IPS DF 6.9 (cell line): ENCODE measurements around the gene TP53BP2.
"Not testable (repeated sequence)": the region's sequence is repeated elsewhere in the genome, so short reads cannot be mapped to it uniquely, and the experiment has no call there.

Source experiments
- DNase-seq: peaks from one replicate; pipeline ENCODE4 v3.0.0-alpha.2; 2013; ENCODE audit warnings: low read depth, low spot score
- H3K27ac ChIP-seq: one replicate; pipeline ENCODE4 v1.5.1; 2013; ENCODE audit warnings: low read length, control low read depth
- H3K27me3 ChIP-seq: 2 replicates; pipeline ENCODE4 v1.6.1; 2013; ENCODE audit warnings: mild to moderate bottlenecking, low read length; ENCODE audit not compliant: control insufficient read depth, insufficient read depth
- H3K36me3 ChIP-seq: 2 replicates; pipeline ENCODE4 v1.6.1; 2013; ENCODE audit warnings: low read length; ENCODE audit not compliant: control insufficient read depth, insufficient read depth
- H3K4me1 ChIP-seq: 2 replicates; pipeline ENCODE4 v1.6.1; 2013; ENCODE audit warnings: low read length; ENCODE audit not compliant: control insufficient read depth, insufficient read depth
- H3K4me3 ChIP-seq: 2 replicates; pipeline ENCODE4 v1.5.1; 2013; ENCODE audit warnings: mild to moderate bottlenecking, low read length
- H3K9me3 ChIP-seq: 2 replicates; pipeline ENCODE4 v1.6.1; 2013; ENCODE audit warnings: low read length, inconsistent platforms; ENCODE audit not compliant: control insufficient read depth, insufficient read depth
- WGBS: extraction: QIAGEN DNeasy Blood & Tissue Kit; methylation state at CpG from one replicate; pipeline ENCODE4 v1.1.7; 2013; ENCODE audit warnings: mixed read lengths, missing lambda C conversion rate; ENCODE audit not compliant: insufficient read length, insufficient coverage; 5-methylcytosine and 5-hydroxymethylcytosine counted together

TP53BP2 gene

DNA sequence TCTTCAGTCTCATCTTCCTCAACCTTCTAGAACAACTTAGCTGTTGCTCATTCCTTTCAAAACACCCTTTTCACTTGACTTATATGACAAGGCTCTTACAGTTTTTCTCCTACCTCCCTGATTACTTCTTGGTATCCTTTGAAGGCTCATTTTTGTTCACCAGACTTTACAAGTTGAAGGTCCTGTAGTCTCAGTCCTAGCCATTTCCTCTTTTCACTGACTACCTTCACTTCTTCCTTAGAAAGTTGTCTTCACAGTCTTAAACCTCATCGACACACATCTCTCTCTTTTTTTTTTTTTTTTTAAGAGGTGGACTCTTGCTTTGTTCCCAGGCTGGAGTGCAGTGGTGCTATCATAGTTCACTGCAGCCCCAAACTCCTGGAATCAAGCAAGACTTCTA is 6.6 kb upstream of the TP53BP2 start:
- no peak overlapping the region for H3K4me3 ChIP-seq
- no peak overlapping the region for H3K27ac ChIP-seq
- no peaks in the 10 kb centered on the region for H3K4me1 ChIP-seq
- no peak for DNase-seq
- no peaks in the 10 kb centered on the region for H3K27me3 ChIP-seq
- no peaks in the 10 kb centered on the region for H3K36me3 ChIP-seq
- H3K9me3 ChIP-seq: no peaks in the 10 kb centered on the region
- WGBS: no CpG with 5 or more reads among the region's 1 CpG

DNA sequence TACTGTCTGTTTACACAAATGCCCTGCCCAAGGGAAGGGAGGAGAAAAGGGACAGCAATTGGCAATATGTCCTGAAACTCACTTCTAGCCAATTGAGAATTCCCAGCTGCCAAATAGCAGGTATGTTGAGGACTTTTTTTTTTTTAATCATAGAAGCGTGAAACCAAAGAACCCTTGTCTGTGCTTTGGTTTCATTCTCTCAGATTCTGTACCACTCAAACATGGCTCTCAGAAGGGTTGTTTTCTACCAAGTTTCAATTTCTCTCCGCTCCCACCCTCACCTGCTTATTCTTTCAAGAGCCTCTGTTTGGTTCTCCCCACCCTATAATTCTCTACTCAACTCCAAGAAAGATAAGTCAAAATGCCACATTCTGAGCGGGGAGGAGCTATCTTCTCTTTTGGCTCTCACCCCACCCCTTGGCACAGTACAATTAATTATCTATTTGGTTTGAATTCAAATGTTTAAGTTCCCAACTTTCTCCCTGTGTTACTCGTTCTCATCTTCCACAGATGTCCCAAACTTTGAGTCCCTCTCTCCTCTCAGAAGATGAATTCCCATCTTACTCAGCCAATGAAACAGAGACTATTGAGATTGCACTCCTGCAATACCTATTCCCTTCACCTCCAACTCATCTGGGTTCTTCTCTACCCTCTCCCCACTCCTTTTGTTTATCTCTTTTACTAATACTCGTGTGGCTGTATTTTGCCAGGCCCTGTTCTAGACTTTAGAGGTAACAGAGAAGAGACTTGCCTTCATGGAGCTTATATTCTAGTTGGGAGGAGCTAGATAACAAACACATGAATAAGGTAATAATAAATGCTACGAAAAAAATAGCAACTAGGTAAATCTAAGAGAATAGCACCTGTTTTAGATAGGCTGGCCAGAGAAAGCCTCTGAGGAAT is 3.9 kb upstream of the TP53BP2 start:
- Histone ChIP-seq H3K27ac (no peak overlapping the region), H3K27me3 (no peaks in the 10 kb centered on the region), H3K4me1 (no peaks in the 10 kb centered on the region), H3K36me3 (no peaks in the 10 kb centered on the region), H3K4me3 (no peak overlapping the region), H3K9me3 (no peaks in the 10 kb centered on the region)
- no CpG with 5 or more reads among the region's 6 CpGs for WGBS
- no peak for DNase-seq

DNA sequence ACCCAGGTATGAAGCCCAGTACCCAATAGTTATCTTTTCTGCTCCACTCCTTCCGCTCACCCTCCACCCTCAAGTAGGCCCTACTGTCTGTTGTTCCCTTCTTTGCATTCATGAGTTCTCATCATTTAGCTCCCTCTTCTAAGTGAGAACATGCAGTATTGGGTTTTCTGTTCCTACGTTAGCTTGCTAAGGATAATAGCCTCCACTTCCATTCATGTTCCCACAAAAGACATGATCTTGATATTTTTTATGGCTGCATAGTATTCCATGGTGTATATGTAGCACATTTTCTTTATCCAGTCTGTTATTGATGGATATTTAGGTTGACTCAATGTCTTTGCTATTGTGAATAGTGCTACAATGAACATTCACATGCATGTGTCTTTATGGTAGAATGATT is 2.8 kb upstream of the TP53BP2 start:
- Histone ChIP-seq H3K27ac (no peak overlapping the region), H3K36me3 (no peaks in the 10 kb centered on the region), H3K9me3 (no peaks in the 10 kb centered on the region), H3K4me3 (no peak overlapping the region), H3K27me3 (no peaks in the 10 kb centered on the region), H3K4me1 (no peaks in the 10 kb centered on the region)
- WGBS: no CpG with 5 or more reads among the region's 2 CpGs
- no peak for DNase-seq

DNA sequence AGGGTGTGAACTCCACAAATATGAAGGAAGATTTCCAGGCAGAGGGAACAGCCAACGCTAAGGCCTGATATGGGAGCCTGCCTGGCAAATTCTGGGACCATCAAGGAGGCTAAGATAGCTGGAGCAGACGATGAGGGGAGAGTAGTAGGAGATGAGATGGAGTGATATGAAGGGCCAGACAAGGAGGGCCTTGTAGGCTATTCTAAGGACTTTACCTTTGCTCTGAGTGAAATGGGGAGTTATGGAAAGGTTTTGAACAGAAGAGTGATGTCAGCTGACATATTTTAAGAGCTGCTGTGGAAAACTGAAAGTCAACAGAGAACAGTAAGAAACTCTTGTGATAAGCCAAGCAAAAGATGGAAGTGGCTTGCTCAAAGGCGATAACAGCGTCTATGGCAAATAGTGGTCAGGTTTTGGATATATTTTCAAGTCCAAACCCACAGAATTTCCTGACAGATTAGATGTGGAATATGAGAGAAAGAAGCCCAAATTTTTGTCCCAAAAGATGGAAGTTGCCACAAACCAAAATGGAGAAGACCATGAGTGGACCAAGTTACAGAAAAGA is 2.1 kb upstream of the TP53BP2 start:
- no peak overlapping the region for H3K4me3 ChIP-seq
- H3K27ac ChIP-seq: no peak overlapping the region
- WGBS: no CpG with 5 or more reads among the region's 4 CpGs
- no peak for DNase-seq
- no peaks in the 10 kb centered on the region for H3K9me3 ChIP-seq
- no peaks in the 10 kb centered on the region for H3K27me3 ChIP-seq
- no peaks in the 10 kb centered on the region for H3K4me1 ChIP-seq
- H3K36me3 ChIP-seq: no peaks in the 10 kb centered on the region

DNA sequence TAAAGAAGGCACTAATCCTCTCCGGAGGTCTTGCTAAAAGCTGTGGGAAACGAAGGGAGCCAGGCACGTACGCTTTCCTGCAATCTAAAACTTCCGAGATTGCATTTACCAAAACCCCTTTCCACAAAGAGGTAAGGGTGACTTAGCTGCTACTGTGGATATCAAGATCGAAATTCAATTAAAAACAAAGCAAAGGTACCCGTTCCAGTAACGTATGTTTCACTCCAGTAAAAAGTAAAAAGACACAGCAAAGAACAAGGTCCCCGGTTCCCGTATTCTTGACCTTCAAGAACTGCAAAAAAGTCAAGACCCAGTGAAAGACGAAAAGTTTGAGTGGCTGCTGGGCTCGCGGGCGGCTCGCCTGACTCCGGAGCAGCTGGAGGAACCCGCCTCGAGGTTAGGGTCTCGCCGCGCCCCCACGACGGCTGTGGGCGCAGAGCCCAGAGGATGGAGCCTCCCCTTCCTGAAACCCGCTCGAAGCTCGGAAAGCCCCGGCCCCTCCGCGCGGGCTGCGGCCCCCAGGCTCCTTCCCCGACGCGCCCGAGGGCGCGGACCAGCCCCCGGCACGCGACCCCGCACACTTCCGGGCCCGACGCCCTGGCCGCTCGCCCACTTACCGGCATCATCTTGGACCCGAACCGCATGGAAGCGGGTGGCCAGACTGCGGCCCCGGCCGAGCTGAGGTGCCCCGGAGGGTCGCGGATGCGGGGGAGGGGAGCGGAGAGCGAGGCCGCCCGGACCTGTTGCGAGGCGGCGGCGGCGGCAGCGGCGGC is 524 bp downstream of the TP53BP2 start:
- no peak for DNase-seq
- H3K4me3 ChIP-seq: peak overlapping the region; percentile 91
- WGBS: no CpG with 5 or more reads among the region's 69 CpGs

DNA sequence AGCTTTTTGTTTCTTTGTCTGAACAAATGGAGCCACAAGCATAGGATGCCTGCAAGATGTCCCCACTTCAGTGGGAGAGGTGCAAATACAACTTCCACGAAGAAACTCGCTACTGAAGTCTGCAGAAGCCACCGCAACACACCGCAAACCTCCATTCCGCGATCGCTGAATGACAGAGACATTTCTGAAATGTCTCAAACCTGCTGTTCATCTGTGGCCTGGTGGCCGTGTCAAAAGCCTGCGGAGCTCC is 1.0 kb downstream of the TP53BP2 start:
- Histone ChIP-seq H3K4me1 (0 out of 2 replicates have a peak, but pooled peaks cover 2% of the 10 kb centered on the region), H3K27me3 (no peaks in the 10 kb centered on the region), H3K9me3 (no peaks in the 10 kb centered on the region), H3K4me3 (peak overlapping the region; percentile 91; the same call in 1 of the 2 replicates), H3K36me3 (no peaks in the 10 kb centered on the region), H3K27ac (no peak overlapping the region)
- no CpG with 5 or more reads among the region's 9 CpGs for WGBS
- DNase-seq: no peak

More for the DNA sequence above, 524 bp downstream of the TP53BP2 start:
- Histone ChIP-seq H3K4me1 (0 out of 2 replicates have a peak, but pooled peaks cover 2% of the 10 kb centered on the region), H3K27ac (no peak overlapping the region), H3K9me3 (no peaks in the 10 kb centered on the region), H3K27me3 (no peaks in the 10 kb centered on the region), H3K36me3 (no peaks in the 10 kb centered on the region)

DNA sequence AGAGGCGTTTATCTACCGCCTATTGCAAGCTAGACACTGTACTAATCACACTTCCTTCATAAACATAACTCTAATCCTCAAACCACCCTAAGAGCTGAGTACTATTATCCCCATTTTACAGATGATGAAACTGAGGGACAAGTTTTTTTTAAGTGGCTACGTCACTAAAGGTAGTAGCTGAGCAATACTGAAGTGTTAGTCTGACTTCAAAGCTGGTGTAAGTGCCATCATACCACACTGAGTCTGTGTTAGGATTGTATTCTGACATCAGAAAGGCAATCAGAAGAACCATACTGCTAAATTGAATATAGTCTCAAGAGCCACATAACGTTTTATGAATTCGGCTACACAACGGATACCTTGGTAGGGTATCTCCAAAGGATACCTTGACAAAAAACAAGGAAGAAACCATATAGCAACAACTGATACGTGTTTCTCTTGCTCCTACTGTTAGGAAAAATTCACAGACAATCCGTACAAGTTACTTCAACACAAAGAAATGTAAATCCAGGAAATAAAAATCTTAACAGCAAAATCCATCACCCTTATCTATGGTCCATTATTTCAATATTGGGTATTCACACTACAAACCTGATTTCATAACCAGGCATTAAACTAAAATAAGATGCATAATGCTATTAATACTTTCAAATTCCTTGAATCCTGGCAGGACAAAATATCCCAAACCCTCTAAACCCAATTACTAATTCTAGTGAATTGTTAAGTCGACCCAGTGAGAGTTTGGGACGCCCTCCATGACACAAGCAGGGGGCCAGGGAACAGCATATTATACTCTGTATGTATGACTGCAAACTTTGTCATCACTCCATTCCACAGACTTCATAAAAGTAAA is 1.6 kb downstream of the TP53BP2 start:
- Histone ChIP-seq H3K36me3 (no peaks in the 10 kb centered on the region), H3K27ac (no peak overlapping the region), H3K27me3 (no peaks in the 10 kb centered on the region), H3K9me3 (no peaks in the 10 kb centered on the region), H3K4me1 (0 out of 2 replicates have a peak, but pooled peaks cover 2% of the 10 kb centered on the region), H3K4me3 (peak overlapping the region; percentile 91; the same call in 1 of the 2 replicates)
- no peak for DNase-seq
- WGBS: no CpG with 5 or more reads among the region's 10 CpGs

DNA sequence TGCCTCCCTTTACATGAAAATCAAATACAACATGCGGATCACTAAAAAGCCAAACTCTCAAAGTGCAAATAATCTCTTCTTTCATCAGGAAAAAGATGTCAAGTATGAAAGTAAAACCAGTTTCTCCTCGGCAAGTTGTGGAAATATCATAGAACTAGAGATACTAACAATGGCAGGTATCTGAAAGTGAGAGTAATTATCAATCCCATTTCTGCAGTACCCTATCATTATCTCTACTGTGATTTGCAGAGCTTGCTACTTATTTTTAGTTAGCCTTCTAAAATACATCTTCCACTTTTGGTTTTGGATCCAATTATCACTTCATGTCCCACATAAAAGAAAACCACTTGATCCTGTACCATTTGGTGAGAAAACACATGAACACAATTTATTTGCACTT is 3.0 kb downstream of the TP53BP2 start:
- Histone ChIP-seq H3K4me1 (0 out of 2 replicates have a peak, but pooled peaks cover 2% of the 10 kb centered on the region), H3K36me3 (no peaks in the 10 kb centered on the region), H3K27ac (no peak overlapping the region), H3K4me3 (no peak overlapping the region), H3K27me3 (no peaks in the 10 kb centered on the region), H3K9me3 (no peaks in the 10 kb centered on the region)
- no peak for DNase-seq
- WGBS: no CpG with 5 or more reads among the region's 2 CpGs

DNA sequence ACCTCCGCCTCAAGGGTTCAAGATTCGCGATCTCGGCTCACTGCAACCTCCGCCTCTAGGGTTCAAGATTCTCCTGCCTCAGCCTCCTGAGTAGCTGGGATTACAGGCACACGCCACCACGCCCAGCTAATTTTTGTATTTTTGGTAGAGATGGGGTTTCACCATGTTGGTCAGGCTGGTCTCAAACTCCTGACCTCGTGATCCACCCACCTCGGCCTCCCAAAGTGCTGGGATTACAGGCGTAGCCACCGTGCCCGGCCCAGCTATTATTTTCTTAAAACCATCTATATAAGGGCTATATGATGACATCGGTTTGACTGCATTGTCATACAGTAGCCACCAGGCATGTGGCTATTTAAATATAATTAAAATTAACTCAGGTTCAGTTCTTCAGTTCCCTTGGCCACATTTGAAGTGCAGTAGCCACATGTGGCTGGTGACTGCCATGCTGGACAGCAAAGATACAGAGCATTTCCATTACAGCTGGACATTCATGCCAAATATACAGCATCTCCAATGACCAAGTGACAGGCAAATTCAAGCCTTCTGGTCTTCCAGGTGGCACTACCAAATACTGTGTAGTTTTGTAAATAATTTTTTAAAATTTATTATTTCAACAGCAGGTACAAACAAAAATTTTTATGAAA is 3.6 kb downstream of the TP53BP2 start:
- not testable (repeated sequence) for DNase-seq, H3K9me3 ChIP-seq, H3K27me3 ChIP-seq, H3K27ac ChIP-seq, H3K4me1 ChIP-seq, H3K36me3 ChIP-seq, H3K4me3 ChIP-seq
- no CpG with 5 or more reads among the region's 13 CpGs for WGBS
